HG02798 (cell line): ENCODE measurements around the gene GIGYF1.
A peak's percentile ranks its signal among the peaks of the same experiment; 100 is the strongest.
"Not testable (repeated sequence)": the region's sequence is repeated elsewhere in the genome, so short reads cannot be mapped to it uniquely, and the experiment has no call there.

Source experiments
- ATAC-seq: cut with Tn5 transposase; IDR thresholded peaks from one replicate; pipeline ENCODE4 v1.9.1; 2021; ENCODE audit warnings: mild to moderate bottlenecking; ENCODE audit not compliant: unreplicated experiment, poor library complexity

GIGYF1 gene

GRCh38 chr7:100674411-100675104, 19.5 kb downstream of the GIGYF1 start:
- no peak for ATAC-seq

GRCh38 chr7:100673942-100674410, 20.1 kb downstream of the GIGYF1 start:
- ATAC-seq = no peak

GRCh38 chr7:100673302-100673941, 20.6 kb downstream of the GIGYF1 start, which contains the start of gene GNB2:
TSS of gene GNB2 (plus strand) at chr7:100673740. CDS start at chr7:100676266, 2,526 bp downstream.
- ATAC-seq = peak; percentile 78

- ATAC-seq = no peak
Measured at GRCh38 chr7:100671353-100672327, 22.4 kb downstream of the GIGYF1 start.

- no peak for ATAC-seq
Measured at GRCh38 chr7:100670074-100670473, 24.0 kb downstream of the GIGYF1 start.

- ATAC-seq = not testable (repeated sequence)
Measured at GRCh38 chr7:100669106-100669505, 24.9 kb downstream of the GIGYF1 start.

GRCh38 chr7:100668069-100668449, 26.0 kb downstream of the GIGYF1 start:
- ATAC-seq = no peak

GRCh38 chr7:100667331-100668068, 26.6 kb downstream of the GIGYF1 start:
- ATAC-seq = no peak

- ATAC-seq = no peak
Measured at GRCh38 chr7:100665168-100665726, 28.8 kb downstream of the GIGYF1 start.

- ATAC-seq = not testable (repeated sequence)
Measured at GRCh38 chr7:100662194-100662776, 31.8 kb downstream of the GIGYF1 start.

GRCh38 chr7:100655908-100656674, 38.0 kb downstream of the GIGYF1 start, which contains the start of gene ACTL6B:
TSS of gene ACTL6B (minus strand) at chr7:100656448. CDS start at chr7:100656354, 94 bp downstream.
- no peak for ATAC-seq

GRCh38 chr7:100654908-100655831, 38.9 kb downstream of the GIGYF1 start:
- ATAC-seq = no peak

GRCh38 chr7:100649826-100650565, 44.1 kb downstream of the GIGYF1 start:
- no peak for ATAC-seq

- ATAC-seq = peak; percentile 50
Measured at GRCh38 chr7:100642534-100642907, 51.5 kb downstream of the GIGYF1 start.

GRCh38 chr7:100641860-100642533, 52.1 kb downstream of the GIGYF1 start:
- ATAC-seq = no peak

GRCh38 chr7:100641463-100641859, 52.6 kb downstream of the GIGYF1 start, which contains the start of gene TFR2:
TSS of gene TFR2 (minus strand) at chr7:100641552. CDS start at chr7:100641509, 43 bp downstream.
- ATAC-seq = no peak
